ENCODE measurements around the gene ADAMTS7. TPM values are rescaled to one million over a fixed set of nuclear protein-coding genes. Genes with fewer than 3 reads are reported as not detected.

ADAMTS7 gene
- total and polyA plus RNA-seq, 2 of the 8 experiments (the other 6 are each of a cell fraction or from before 2014, with no cell fraction given): 27.9 to 45.2 TPM

DNA sequence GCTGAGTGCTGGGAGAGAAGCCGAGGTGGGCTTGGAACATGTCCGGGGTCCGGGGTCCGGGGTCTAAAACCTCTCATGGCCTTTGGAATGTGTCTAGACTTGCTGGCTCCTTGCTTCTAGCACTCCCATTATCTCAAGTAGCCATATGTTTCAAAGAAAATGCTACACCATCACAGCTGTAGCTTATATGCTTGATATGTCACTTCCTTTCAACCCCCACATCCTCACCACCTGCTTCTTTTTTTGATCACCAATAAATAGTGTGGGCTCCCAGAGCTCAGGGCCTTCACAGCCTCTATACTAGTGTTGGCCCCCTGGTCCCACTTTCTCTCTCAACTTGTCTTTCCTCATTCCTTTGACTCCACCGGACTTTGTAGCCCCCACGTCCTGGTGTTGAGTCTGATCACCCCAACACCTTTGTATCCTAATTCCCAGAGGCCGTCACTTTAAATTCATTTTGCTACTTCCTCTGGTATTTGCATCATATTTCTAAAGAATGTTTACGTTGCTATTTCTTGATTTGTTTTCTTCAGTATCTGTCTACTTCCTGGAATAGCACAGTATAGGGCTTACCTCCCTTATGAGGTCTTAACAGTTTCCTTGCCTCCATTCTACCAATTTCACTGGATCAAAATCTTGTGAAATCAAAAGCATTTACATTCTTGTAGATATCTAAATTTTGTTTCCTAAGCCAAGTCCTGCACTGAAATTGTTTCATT, 98.3 kb downstream of the ADAMTS7 start (continued):
- TF ChIP-seq, protein P1, sequence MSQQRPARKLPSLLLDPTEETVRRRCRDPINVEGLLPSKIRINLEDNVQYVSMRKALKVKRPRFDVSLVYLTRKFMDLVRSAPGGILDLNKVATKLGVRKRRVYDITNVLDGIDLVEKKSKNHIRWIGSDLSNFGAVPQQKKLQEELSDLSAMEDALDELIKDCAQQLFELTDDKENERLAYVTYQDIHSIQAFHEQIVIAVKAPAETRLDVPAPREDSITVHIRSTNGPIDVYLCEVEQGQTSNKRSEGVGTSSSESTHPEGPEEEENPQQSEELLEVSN (IDR thresholded peaks at IDR 0.05): no peak
- no peak for TF ChIP-seq TAF7 (optimal IDR thresholded peaks at IDR 0.05; ENCODE audit: borderline replicate concordance, low read depth, low read length)

All from H1 (cell line).